SU-DHL-6 (cell line): ENCODE data around the gene PITX3.

Source experiments
- H2AFZ ChIP-seq: fragments of 200-600 bp; sonication (generic); 2 replicates; pipeline ENCODE4 v1.6.1; 2014; ENCODE audit warnings: low read depth, mild to moderate bottlenecking, moderate library complexity, mixed read lengths, antibody characterized with exemption, low read length; ENCODE audit not compliant: severe bottlenecking
- H3F3A ChIP-seq: fragments of 200-600 bp; shearing (Covaris generic); 2 replicates; pipeline ENCODE4 v1.6.0; 2016; ENCODE audit warnings: antibody characterized with exemption, mild to moderate bottlenecking; ENCODE audit not compliant: insufficient read depth
- H3K27ac ChIP-seq: fragments of 200-600 bp; sonication (generic); 2 replicates; pipeline ENCODE4 v1.5.1; 2016; ENCODE audit warnings: low read depth, mild to moderate bottlenecking, low read length, moderate library complexity, mixed read lengths
- H3K27me3 ChIP-seq: fragments of 200-600 bp; sonication (generic), shearing (Covaris generic); 2 replicates; pipeline ENCODE4 v1.6.0; 2014; ENCODE audit warnings: mild to moderate bottlenecking, low read length
- H3K36me3 ChIP-seq: fragments of 200-600 bp; sonication (generic); 2 replicates; pipeline ENCODE4 v1.6.1; 2014; ENCODE audit warnings: mild to moderate bottlenecking, low read length, mixed read lengths
- H3K4me2 ChIP-seq: fragments of 300-600, 200-600 bp; shearing (Covaris generic), sonication (generic); 2 replicates; pipeline ENCODE4 v1.6.0; 2014; ENCODE audit warnings: low read length, low read depth, mild to moderate bottlenecking; ENCODE audit not compliant: poor library complexity, severe bottlenecking
- H3K4me3 ChIP-seq: fragments of 200-600 bp; sonication (generic); 2 replicates; pipeline ENCODE4 v1.5.1; 2014; ENCODE audit warnings: antibody characterized with exemption, low read length, mild to moderate bottlenecking, mixed read lengths; ENCODE audit not compliant: insufficient read depth, poor library complexity, severe bottlenecking
- H3K79me2 ChIP-seq: fragments of 200-600 bp; sonication (generic); 2 replicates; pipeline ENCODE4 v1.6.1; 2014; ENCODE audit warnings: mild to moderate bottlenecking, low read length, moderate library complexity; ENCODE audit not compliant: insufficient read depth
- H3K9ac ChIP-seq: fragments of 200-600 bp; sonication (generic); 2 replicates; pipeline ENCODE4 v1.7.0; 2014; ENCODE audit warnings: mild to moderate bottlenecking, low read length
- H3K9me2 ChIP-seq: fragments of 200-600 bp; sonication (generic); replicated peaks from 2 replicates; pipeline ENCODE4 v1.6.1; 2014; ENCODE audit warnings: low read length; ENCODE audit not compliant: insufficient read depth
- H3K9me3 ChIP-seq: fragments of 200-600 bp; sonication (generic); 2 replicates; pipeline ENCODE4 v1.6.1; 2014; ENCODE audit warnings: low read length, mixed read lengths; ENCODE audit not compliant: insufficient read depth
- H4K20me1 ChIP-seq: fragments of 200-600 bp; sonication (generic); 2 replicates; pipeline ENCODE4 v1.6.1; 2014; ENCODE audit warnings: low read depth, mild to moderate bottlenecking, antibody characterized with exemption, low read length, moderate library complexity, mixed read lengths
- CTCF ChIP-seq: fragments of 200-600 bp; sonication (generic); IDR thresholded peaks from one replicate; pipeline ENCODE4 v1.5.1; 2017; ENCODE audit warnings: antibody characterized with exemption, mild to moderate bottlenecking, low read length, moderate library complexity; ENCODE audit not compliant: insufficient read depth, poor library complexity, severe bottlenecking
- EZH2phosphoT487 ChIP-seq: fragments of 200-600 bp; sonication (generic), shearing (Covaris generic); conservative IDR thresholded peaks from 2 replicates; pipeline ENCODE4 v1.6.1; 2018; ENCODE audit warnings: mild to moderate bottlenecking, antibody characterized with exemption, low read length, moderate library complexity, mixed read lengths

PITX3 gene

GRCh38 chr10:102243309-102243708 is 2.0 kb upstream of the PITX3 start:
- Histone ChIP-seq H2AFZ (no peak overlapping the region), H3K4me3 (no peak overlapping the region), H3K4me2 (no peak overlapping the region), H3K9ac (no peak overlapping the region), H4K20me1 (peaks cover 13% of the 10 kb centered on the region; the same call in 1 of the 2 replicates), H3K9me3 (no peaks in the 10 kb centered on the region), H3K79me2 (peaks cover 29% of the 10 kb centered on the region), H3K27me3 (no peaks in the 10 kb centered on the region), H3K9me2 (no peaks in the 10 kb centered on the region), H3K27ac (no peak overlapping the region), H3K36me3 (no peaks in the 10 kb centered on the region), H3F3A (no peaks in the 10 kb centered on the region)
- no peak for TF ChIP-seq CTCF
- TF ChIP-seq EZH2phosphoT487 = no peak

- Histone ChIP-seq H3K79me2 (peaks cover 17% of the 10 kb centered on the region), H3K4me2 (peak overlapping the region; percentile 38), H3K9me2 (no peaks in the 10 kb centered on the region), H3K36me3 (no peaks in the 10 kb centered on the region), H3F3A (no peaks in the 10 kb centered on the region), H3K9ac (no peak overlapping the region), H3K27me3 (no peaks in the 10 kb centered on the region), H3K27ac (no peak overlapping the region), H3K9me3 (no peaks in the 10 kb centered on the region), H4K20me1 (peaks cover 6% of the 10 kb centered on the region; the same call in 1 of the 2 replicates), H2AFZ (no peak overlapping the region), H3K4me3 (no peak overlapping the region)
- TF ChIP-seq EZH2phosphoT487 (no peak), CTCF (no peak)
Measured at GRCh38 chr10:102242118-102242485, 790 bp upstream of the PITX3 start.

GRCh38 chr10:102241032-102241443 is 274 bp downstream of the PITX3 start:
- no peak overlapping the region for H3K9ac ChIP-seq
- no peaks in the 10 kb centered on the region for H3K36me3 ChIP-seq
- H2AFZ ChIP-seq = no peak overlapping the region
- H4K20me1 ChIP-seq = no peaks in the 10 kb centered on the region
- peaks cover 6% of the 10 kb centered on the region for H3K79me2 ChIP-seq
- H3K9me2 ChIP-seq = no peaks in the 10 kb centered on the region
- no peaks in the 10 kb centered on the region for H3K9me3 ChIP-seq
- no peak overlapping the region for H3K4me2 ChIP-seq
- H3F3A ChIP-seq = no peaks in the 10 kb centered on the region
- no peak for TF ChIP-seq CTCF
- no peak for TF ChIP-seq EZH2phosphoT487
- no peak overlapping the region for H3K4me3 ChIP-seq
- no peaks in the 10 kb centered on the region for H3K27me3 ChIP-seq
- H3K27ac ChIP-seq = no peak overlapping the region
